Measurements from ENCODE around the gene GNG7. TPM values are rescaled to one million over a fixed set of nuclear protein-coding genes. Genes with fewer than 3 reads are reported as not detected.

GNG7 gene
- total RNA-seq, 1 experiment from 2014 or later: 9.6 TPM

GRCh38 chr19:2462635-2463421 is 239.7 kb downstream of the GNG7 start (continued):
- TF ChIP-seq CTCF (IDR thresholded peaks at IDR 0.05): no peak
- no peak for TF ChIP-seq ATF3 (CRISPR knock-in tag; conservative IDR thresholded peaks at IDR 0.05)
- TF ChIP-seq ATF1 (CRISPR knock-in tag; IDR thresholded peaks at IDR 0.05): no peak
- no peak for TF ChIP-seq STAT6 (CRISPR knock-in tag; conservative IDR thresholded peaks at IDR 0.05; ENCODE audit: low read depth)
- TF ChIP-seq MXD4 (CRISPR knock-in tag; IDR thresholded peaks at IDR 0.05; ENCODE audit: borderline replicate concordance): no peak
- TF ChIP-seq RELA (CRISPR knock-in tag; IDR thresholded peaks at IDR 0.05; ENCODE audit: borderline replicate concordance): no peak
- peak; percentile 83 for TF ChIP-seq HMGXB4 (CRISPR knock-in tag; IDR thresholded peaks at IDR 0.05)
- peak; percentile 25; the same call in 1 of the 2 replicates for TF ChIP-seq FOXK1 (CRISPR knock-in tag; IDR thresholded peaks at IDR 0.05)
- no peak for TF ChIP-seq SMAD4 (CRISPR knock-in tag; IDR thresholded peaks at IDR 0.05)
- TF ChIP-seq ESRRA (CRISPR knock-in tag; IDR thresholded peaks at IDR 0.05; ENCODE audit: borderline replicate concordance): no peak
- no peak for TF ChIP-seq ZNF138 (CRISPR knock-in tag; conservative IDR thresholded peaks at IDR 0.05)
- no peak for TF ChIP-seq EMX1 (CRISPR knock-in tag; IDR thresholded peaks at IDR 0.05)
- TF ChIP-seq CREM (CRISPR knock-in tag; IDR thresholded peaks at IDR 0.05): peak; percentile 87
- TF ChIP-seq KAT7 (CRISPR knock-in tag; IDR thresholded peaks at IDR 0.05; ENCODE audit: borderline replicate concordance): no peak
- TF ChIP-seq ZNF121 (CRISPR knock-in tag; IDR thresholded peaks at IDR 0.05): no peak

- ChIA-PET CTCF (interaction anchor here (0.7 to 10.5 kb wide), 10 partner anchors 9 to 175 kb away, joined by 3 to 82 read pairs (median 6); partner anchors contain the start of genes GADD45B and TIMM13), POLR2A (interaction anchor here (0.6 to 5.8 kb wide), 7 partner anchors 9 to 1145 kb away, joined by 3 to 59 read pairs (median 9); partner anchors contain the start of genes GADD45B and TIMM13)
- TF ChIP-seq ETV6 (CRISPR knock-in tag; IDR thresholded peaks at IDR 0.05) (no peak), TP53 (CRISPR knock-in tag; IDR thresholded peaks at IDR 0.05) (no peak), CREM (CRISPR knock-in tag; IDR thresholded peaks at IDR 0.05) (no peak), FOXP1 (CRISPR knock-in tag; IDR thresholded peaks at IDR 0.05; ENCODE audit: borderline replicate concordance) (no peak), SMAD4 (CRISPR knock-in tag; IDR thresholded peaks at IDR 0.05) (no peak), MLX (CRISPR knock-in tag; IDR thresholded peaks at IDR 0.05) (no peak), ZNF317 (CRISPR knock-in tag; IDR thresholded peaks at IDR 0.05; ENCODE audit: borderline replicate concordance, low read depth) (0 out of 2 replicates have a peak, but pooled peaks have one; percentile 38), TCF7 (CRISPR knock-in tag; IDR thresholded peaks at IDR 0.05; ENCODE audit: low read depth) (no peak), EMX1 (CRISPR knock-in tag; IDR thresholded peaks at IDR 0.05) (peak; percentile 77; the same call in 1 of the 2 replicates), ERG (CRISPR knock-in tag; IDR thresholded peaks at IDR 0.05) (peak; percentile 17; the same call in 1 of the 2 replicates), ZNF232 (CRISPR knock-in tag; IDR thresholded peaks at IDR 0.05) (no peak), MYBL2 (CRISPR knock-in tag; IDR thresholded peaks at IDR 0.05) (peak; percentile 98)
Measured at GRCh38 chr19:2461751-2462634, 240.5 kb downstream of the GNG7 start.

More at GRCh38 chr19:2461751-2462634, 240.5 kb downstream of the GNG7 start:
- peak; percentile 61 for ATAC-seq
- Mint-ChIP-seq H3K4me3 (peak overlapping the region; percentile 77), H3K27ac (no peak overlapping the region), H3K4me1 (peaks cover 9% of the 10 kb centered on the region; the same call in 1 of the 2 replicates), H3K27me3 (ENCODE audit: low read depth) (no peaks in the 10 kb centered on the region), H3K36me3 (no peaks in the 10 kb centered on the region), H3K9me3 (no peaks in the 10 kb centered on the region)
- peak; percentile 78 for DNase-seq (ENCODE audit: low spot score)

Data from WTC11 (cell line).